Glutamatergic neuron (in vitro differentiated cells): Measurements from ENCODE around the gene GSE1. TPM values are rescaled to one million over a fixed set of nuclear protein-coding genes. Genes with fewer than 3 reads are reported as not detected.
A peak's percentile ranks its signal among the peaks of the same experiment; 100 is the strongest.

Source experiments
- DNase-seq: peaks from one replicate; pipeline ENCODE4 v3.0.0; 2022
- H3K27ac Mint-ChIP-seq: one replicate; pipeline ENCODE4 v1.8.0; 2020; ENCODE audit warnings: mild to moderate bottlenecking, mixed read lengths, inconsistent platforms; ENCODE audit not compliant: unreplicated experiment
- H3K27me3 Mint-ChIP-seq: one replicate; pipeline ENCODE4 v1.8.0; 2020; ENCODE audit warnings: mild to moderate bottlenecking, moderate library complexity, mixed read lengths, inconsistent platforms; ENCODE audit not compliant: unreplicated experiment
- H3K36me3 Mint-ChIP-seq: one replicate; pipeline ENCODE4 v1.8.0; 2020; ENCODE audit warnings: mild to moderate bottlenecking, mixed read lengths, inconsistent platforms; ENCODE audit not compliant: unreplicated experiment
- H3K4me1 Mint-ChIP-seq: one replicate; pipeline ENCODE4 v1.8.0; 2020; ENCODE audit warnings: mild to moderate bottlenecking, low read depth, mixed read lengths, inconsistent platforms; ENCODE audit not compliant: unreplicated experiment
- H3K4me3 Mint-ChIP-seq: one replicate; pipeline ENCODE4 v1.8.0; 2020; ENCODE audit warnings: mild to moderate bottlenecking, mixed read lengths, inconsistent platforms; ENCODE audit not compliant: unreplicated experiment
- H3K9me3 Mint-ChIP-seq: one replicate; pipeline ENCODE4 v1.8.0; 2020; ENCODE audit warnings: mild to moderate bottlenecking, moderate library complexity, mixed read lengths, inconsistent platforms; ENCODE audit not compliant: unreplicated experiment
- total RNA-seq: library from RNA; stranded (reverse); fragmentation: NEBNext Ultra II Directional; extraction: Animal tissue kit (Norgen Biotek cat#: 25700); gene quantifications from one replicate; pipeline ENCODE4 v1.2.1, GENCODE V29; 2021; ENCODE audit not compliant: unreplicated experiment
- TF ChIP-seq, protein P1 (sequence below): fragments of 200-600 bp; sonication (generic); IDR thresholded peaks from one replicate; pipeline ENCODE4 v1.5.0; 2021; ENCODE audit not compliant: partially characterized antibody, unreplicated experiment

The GSE1 gene
- total RNA-seq, 1 donor from 2014 or later = 473 TPM

DNA sequence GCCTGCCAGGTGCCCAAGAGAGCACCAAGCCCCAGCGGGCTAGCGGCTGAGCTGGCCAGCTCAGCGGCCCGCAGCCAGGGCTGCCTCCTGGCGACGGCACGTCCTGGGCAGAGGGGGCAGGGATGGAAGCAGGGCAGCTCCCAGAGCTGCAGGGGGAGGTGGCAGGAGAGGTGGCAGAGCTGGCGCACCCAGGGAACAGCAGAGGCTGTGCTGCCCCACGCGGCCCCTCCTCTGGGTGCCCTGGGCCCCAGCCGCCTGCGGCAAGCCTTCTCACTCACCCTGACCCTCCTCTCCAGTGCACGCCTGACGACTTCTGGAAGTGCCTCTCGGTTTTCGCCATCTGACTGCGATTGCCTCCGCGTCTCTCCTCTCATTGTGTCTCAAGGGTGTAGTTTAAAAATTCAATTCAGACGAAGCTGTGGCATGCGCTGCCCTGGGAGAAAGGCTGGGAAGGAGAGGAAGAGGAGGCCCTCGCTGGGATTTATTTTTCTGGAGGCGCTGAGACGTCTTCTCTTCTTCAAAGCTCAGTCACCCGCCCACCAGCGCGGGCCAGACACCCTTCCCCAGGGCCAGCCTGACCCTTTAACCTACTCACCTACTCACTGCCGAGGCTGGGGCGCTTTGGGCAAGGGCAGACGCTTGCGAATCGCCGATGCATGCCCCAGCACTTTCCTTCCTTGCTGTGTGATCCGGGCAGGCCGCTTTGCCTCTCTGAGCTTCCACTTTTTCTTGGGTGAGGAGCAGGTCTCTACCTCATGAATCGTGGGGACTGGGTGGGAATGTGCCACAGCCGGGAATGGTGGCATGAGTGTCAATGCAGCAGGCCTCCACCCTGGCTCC, 24.9 kb downstream of the GSE1 start:
- peaks cover 25% of the 10 kb centered on the region for H3K27me3 Mint-ChIP-seq
- H3K4me1 Mint-ChIP-seq = peaks cover 10% of the 10 kb centered on the region
- DNase-seq = no peak
- TF ChIP-seq, protein P1, sequence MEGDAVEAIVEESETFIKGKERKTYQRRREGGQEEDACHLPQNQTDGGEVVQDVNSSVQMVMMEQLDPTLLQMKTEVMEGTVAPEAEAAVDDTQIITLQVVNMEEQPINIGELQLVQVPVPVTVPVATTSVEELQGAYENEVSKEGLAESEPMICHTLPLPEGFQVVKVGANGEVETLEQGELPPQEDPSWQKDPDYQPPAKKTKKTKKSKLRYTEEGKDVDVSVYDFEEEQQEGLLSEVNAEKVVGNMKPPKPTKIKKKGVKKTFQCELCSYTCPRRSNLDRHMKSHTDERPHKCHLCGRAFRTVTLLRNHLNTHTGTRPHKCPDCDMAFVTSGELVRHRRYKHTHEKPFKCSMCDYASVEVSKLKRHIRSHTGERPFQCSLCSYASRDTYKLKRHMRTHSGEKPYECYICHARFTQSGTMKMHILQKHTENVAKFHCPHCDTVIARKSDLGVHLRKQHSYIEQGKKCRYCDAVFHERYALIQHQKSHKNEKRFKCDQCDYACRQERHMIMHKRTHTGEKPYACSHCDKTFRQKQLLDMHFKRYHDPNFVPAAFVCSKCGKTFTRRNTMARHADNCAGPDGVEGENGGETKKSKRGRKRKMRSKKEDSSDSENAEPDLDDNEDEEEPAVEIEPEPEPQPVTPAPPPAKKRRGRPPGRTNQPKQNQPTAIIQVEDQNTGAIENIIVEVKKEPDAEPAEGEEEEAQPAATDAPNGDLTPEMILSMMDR = no peak
- peaks cover 26% of the 10 kb centered on the region for H3K9me3 Mint-ChIP-seq
- no peaks in the 10 kb centered on the region for H3K36me3 Mint-ChIP-seq
- no peak overlapping the region for H3K27ac Mint-ChIP-seq
- H3K4me3 Mint-ChIP-seq = peak overlapping the region; percentile 65

DNA sequence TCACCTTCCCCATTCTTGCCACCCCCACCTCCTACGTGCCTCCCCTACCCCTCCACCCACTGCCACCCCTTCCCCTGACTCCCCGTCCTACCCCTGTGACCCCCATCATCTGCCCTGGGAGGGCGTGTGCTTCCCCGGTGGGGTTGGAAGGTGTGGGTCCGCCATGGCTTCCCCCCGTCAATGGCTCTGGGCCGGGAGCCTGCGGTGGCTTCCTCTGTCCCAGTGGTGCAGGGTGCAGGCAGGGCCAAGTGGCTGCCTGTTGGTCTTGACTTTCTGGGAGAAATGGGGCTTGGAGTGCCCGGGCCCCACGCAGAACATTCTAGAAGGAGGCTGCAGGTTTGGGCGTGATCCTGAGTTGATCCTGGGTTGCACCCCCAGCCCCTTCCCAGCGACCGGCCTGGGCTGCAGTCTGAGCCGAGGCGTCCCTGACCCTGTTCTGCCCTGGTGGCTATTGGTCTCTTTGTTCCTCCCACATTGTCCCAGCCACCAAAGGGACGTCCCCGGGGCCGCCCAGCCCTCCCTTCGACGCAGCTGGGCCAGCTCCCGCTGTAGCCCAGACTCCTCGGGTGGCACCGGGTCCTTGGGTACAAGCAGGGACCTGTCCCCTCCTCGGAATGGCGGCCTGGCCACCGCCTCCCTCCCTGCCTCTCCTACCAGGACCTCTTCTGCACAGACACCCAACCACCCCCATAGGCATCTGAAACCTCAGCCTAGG, 25.7 kb downstream of the GSE1 start:
- no peak for DNase-seq
- TF ChIP-seq, protein P1 = no peak
- H3K27ac Mint-ChIP-seq = peak overlapping the region; percentile 70
- H3K27me3 Mint-ChIP-seq = peaks cover 25% of the 10 kb centered on the region
- no peak overlapping the region for H3K4me3 Mint-ChIP-seq
- peaks cover 10% of the 10 kb centered on the region for H3K4me1 Mint-ChIP-seq
- peaks cover 26% of the 10 kb centered on the region for H3K9me3 Mint-ChIP-seq
- no peaks in the 10 kb centered on the region for H3K36me3 Mint-ChIP-seq

DNA sequence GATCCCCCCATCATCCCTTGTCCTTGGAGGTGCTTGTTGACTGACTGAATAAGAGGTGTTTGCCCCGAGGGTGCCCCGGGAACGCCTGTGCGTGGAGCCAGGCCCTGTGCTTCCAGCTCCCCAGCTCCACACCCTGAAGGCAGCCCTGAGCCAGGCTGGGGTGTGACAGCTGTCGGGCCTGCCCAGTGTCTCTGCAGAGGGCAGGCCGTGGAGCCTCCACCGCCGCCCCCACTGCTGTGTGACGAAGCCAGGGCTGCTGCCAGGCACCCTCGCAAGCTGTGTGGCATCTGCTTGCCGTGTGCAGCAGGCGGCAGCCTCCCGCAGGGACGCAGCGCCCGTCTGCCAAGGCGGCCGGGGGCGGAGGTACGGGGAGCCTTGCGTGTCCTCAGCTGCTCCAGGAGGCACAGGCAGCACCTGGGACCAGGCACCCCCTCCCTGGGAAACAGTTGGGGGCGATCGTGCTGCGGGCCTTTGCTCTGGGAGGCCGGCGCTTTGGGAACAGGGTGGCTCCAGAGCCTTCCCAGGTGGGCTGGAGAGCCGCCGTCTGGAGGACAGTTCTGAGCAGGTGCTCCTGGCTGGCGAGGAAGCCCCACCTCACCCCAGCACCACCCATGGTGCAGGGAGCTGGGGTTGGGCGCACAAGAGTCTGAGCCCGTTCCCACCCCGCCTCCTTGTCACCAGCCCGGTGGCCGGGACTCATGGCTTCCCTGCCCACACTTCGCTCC, 26.6 kb downstream of the GSE1 start:
- DNase-seq = no peak
- Mint-ChIP-seq H3K27ac (peak overlapping the region; percentile 70), H3K4me3 (peak overlapping the region; percentile 38), H3K36me3 (no peaks in the 10 kb centered on the region), H3K9me3 (peaks cover 30% of the 10 kb centered on the region), H3K27me3 (peaks cover 28% of the 10 kb centered on the region), H3K4me1 (peaks cover 15% of the 10 kb centered on the region)
- TF ChIP-seq, protein P1 = no peak

DNA sequence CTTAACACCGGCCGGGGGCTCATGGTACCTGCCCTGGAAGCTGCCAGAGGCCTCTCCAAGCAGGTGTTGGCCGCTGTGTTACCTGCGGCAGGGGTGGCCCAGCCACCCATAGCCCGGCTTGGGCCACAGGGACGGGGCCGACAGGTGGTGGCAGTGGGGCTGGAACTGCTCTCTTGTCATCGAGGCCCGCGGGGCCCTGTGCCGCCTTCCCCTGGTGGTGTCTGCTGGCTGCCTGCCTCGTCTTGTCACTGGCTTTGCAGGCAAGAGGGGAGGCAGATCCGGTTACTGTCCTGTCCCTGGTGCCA, 27.1 kb downstream of the GSE1 start:
- no peaks in the 10 kb centered on the region for H3K36me3 Mint-ChIP-seq
- peaks cover 19% of the 10 kb centered on the region for H3K4me1 Mint-ChIP-seq
- peaks cover 27% of the 10 kb centered on the region for H3K27me3 Mint-ChIP-seq
- H3K4me3 Mint-ChIP-seq = no peak overlapping the region
- DNase-seq = no peak
- peaks cover 28% of the 10 kb centered on the region for H3K9me3 Mint-ChIP-seq
- H3K27ac Mint-ChIP-seq = peak overlapping the region; percentile 33
- TF ChIP-seq, protein P1 = no peak
